ENCODE measurements around the gene SLC22A25. TPM values are rescaled to one million over a fixed set of nuclear protein-coding genes. Genes with fewer than 3 reads are reported as not detected.

SLC22A25 gene
- total and polyA plus RNA-seq, 9 of the 15 experiments (the other 6 are each of a cell fraction or from before 2014, with no cell fraction given), result not detected

DNA sequence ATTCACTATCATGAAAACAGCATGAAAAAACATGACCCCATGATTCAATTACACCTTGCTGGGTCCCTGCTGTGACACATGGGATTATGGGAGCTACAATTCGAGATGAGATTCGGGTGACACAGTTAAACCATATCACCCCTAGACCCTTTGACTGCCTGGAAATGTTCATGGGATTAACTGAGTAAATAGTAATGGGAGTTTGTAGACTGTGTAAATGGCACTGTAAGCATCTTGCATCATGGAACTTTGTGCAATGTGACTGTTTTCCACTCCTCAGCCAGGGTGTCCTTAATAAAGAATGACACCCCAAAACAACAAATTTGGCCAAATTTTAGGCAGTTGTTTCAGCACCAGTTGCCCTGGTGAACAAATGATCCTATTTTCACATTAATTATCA, 7.9 kb upstream of the SLC22A25 start (continued):
- TF ChIP-seq, protein P1, sequence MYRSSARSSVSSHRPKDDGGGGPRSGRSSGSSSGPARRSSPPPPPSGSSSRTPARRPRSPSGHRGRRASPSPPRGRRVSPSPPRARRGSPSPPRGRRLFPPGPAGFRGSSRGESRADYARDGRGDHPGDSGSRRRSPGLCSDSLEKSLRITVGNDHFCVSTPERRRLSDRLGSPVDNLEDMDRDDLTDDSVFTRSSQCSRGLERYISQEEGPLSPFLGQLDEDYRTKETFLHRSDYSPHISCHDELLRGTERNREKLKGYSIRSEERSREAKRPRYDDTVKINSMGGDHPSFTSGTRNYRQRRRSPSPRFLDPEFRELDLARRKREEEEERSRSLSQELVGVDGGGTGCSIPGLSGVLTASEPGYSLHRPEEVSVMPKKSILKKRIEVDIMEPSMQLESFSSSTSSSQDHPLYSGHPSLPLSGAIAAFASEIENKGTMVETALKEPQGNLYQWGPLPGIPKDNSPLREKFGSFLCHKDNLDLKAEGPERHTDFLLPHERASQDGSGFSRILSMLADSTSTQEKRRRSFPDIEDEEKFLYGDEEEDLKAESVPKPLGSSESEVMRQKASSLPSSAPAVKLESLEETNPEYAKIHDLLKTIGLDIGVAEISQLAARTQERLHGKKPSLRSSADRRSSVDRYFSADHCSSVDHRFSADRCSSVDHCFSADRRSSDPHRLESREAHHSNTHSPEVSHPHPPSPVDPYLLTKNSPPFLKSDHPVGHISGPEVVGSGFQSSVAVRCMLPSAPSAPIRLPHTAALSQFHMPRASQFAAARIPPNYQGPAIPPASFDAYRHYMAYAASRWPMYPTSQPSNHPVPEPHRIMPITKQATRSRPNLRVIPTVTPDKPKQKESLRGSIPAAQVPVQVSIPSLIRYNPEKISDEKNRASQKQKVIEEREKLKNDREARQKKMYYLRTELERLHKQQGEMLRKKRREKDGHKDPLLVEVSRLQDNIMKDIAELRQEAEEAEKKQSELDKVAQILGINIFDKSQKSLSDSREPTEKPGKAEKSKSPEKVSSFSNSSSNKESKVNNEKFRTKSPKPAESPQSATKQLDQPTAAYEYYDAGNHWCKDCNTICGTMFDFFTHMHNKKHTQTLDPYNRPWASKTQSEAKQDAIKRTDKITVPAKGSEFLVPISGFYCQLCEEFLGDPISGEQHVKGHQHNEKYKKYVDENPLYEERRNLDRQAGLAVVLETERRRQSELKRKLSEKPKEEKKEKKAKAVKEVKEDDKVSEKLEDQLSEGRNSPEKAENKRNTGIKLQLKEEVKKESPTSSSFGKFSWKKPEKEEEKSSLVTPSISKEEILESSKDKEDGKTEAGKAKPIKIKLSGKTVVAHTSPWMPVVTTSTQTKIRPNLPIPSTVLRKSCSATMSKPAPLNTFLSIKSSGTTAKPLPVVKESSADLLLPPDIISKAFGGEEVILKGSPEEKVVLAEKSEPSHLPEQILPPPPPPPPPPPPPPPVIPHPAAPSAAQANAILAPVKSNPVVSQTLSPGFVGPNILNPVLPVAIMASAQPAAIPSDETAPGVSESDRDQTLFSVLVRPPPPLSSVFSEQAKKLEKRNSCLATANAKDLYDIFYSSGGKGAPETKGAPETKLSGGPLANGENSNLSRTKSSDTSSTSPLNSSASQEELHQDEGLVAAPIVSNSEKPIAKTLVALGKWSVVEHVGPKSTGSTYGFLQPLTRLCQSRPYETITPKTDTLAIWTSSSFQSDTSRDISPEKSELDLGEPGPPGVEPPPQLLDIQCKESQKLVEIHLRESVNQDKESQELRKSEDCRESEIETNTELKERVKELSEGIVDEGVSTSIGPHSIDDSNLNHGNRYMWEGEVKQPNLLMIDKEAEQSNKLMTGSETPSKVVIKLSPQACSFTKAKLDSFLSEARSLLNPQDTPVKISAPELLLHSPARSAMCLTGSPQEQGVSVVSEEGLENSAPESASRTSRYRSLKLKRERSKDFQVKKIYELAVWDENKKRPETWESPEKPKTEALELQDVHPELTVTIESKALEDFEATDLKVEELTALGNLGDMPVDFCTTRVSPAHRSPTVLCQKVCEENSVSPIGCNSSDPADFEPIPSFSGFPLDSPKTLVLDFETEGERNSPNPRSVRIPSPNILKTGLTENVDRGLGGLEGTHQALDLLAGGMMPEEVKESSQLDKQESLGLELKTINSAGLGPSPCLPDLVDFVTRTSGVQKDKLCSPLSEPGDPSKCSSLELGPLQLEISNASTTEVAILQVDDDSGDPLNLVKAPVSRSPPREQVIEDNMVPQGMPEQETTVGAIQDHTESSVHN (IDR thresholded peaks at IDR 0.05; ENCODE audit: borderline replicate concordance in 1 of 2, low read depth in 1 of 2), result no peak
- TF ChIP-seq ZNF695 (CRISPR knock-in tag; IDR thresholded peaks at IDR 0.05) (no peak), PRMT5 (CRISPR knock-in tag; IDR thresholded peaks at IDR 0.05) (no peak), PHF20 (IDR thresholded peaks at IDR 0.05; ENCODE audit: partially characterized antibody) (no peak)

Measured in K562 (cell line).